GM19351 (cell line): Measurements from ENCODE around the gene TTC38.
A peak's percentile ranks its signal among the peaks of the same experiment; 100 is the strongest.

ENCODE experiments used
- ATAC-seq: cut with Tn5 transposase; IDR thresholded peaks from one replicate; pipeline ENCODE4 v1.9.1; 2021; ENCODE audit warnings: mild to moderate bottlenecking, moderate library complexity; ENCODE audit not compliant: unreplicated experiment

Gene TTC38

DNA sequence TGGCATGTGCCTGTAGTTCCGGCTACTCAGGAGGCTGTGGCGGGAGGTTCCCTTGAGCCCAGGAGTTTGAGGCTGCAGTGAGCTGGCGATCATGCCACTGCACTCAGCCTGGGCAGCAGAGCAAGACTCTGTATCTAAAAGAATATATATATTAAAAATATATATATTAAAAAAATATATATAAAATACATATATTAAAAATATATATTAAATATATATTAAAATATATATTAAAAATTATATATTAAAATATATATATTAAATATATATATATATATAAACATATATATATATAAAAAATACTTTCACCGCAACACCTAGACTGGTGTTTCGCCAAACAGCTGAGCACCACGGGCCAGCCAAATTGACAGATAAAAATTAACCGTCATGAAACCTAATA, 8.8 kb downstream of the TTC38 start:
- ATAC-seq, result no peak

DNA sequence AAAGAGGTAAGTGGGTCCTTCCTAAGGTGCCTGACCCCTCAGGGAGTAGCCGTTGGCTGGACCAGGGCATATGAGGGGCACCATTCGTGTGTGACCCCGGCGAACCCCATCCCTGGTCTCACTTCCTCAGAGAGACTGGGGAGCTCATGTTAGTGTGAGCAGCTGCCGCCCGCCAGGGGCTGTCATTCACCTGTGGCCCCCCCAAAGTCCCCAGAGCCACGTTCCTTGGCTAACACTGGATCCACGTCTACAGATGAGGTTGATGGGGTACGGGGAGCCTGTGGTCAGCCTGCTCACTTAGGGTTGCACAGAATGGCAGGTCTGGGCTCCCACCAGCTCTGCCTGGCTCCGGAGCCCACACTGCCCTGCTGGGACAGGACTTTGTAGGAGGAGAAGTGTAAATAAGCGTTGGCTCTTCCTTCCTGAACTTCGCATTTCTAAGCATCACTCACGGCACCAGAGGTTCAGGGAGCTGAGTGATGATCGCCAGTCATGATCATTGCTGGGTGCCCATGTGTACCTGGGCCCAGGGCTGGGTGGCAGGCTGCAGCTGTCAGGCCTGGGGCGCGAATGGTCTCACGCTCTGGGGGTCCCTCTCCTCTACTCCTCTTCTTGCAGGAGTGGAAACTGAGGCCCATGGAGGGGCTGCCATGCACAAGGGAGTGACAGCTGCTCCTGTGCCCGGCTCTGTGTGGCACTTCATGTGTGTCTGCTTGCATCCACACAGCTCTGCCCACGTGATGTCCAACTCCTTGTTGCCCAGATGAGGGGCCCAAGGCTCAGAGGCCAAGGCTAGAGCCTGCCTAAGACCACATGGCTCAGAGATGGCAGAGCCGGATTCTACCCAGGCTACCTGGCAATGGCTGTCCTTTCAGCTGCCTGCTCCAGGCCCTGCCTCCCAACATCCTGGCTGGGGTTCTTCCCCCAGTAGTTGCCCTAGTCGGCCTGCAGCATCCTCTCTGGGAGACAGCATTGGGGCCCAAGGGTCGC, 11.1 kb downstream of the TTC38 start:
- ATAC-seq, result no peak

GRCh38 chr22:46280063-46280817, 12.4 kb downstream of the TTC38 start:
- ATAC-seq, result no peak

- peak; percentile 45 for ATAC-seq
These were observed 13.3 kb downstream of the TTC38 start for GRCh38 chr22:46280999-46281623.

GRCh38 chr22:46281866-46282678, 14.3 kb downstream of the TTC38 start:
- ATAC-seq, result no peak

DNA sequence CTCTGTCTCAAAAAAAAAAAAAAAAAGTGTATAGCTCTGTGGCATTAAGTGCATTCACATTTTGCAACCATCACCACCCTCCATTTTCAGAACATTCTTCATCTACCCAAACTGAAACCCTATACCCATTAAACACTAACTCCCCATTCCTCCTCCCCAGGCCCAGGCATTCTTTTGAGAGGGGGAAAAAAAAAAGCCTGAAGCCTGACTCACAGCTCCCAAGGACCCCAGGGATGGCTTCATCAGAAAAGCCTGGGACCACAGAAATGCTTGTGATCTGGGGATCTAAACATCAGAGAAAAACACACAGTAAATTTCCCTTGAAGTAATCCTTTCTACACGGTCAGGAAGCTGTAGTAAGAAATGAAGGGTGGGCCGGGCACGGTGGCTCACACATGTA, 18.2 kb downstream of the TTC38 start:
- no peak for ATAC-seq

- ATAC-seq, result no peak
These were observed 19.4 kb downstream of the TTC38 start for GRCh38 chr22:46286941-46287872.

- ATAC-seq, result peak; percentile 90
These were observed 20.3 kb downstream of the TTC38 start for GRCh38 chr22:46287873-46288751.

DNA sequence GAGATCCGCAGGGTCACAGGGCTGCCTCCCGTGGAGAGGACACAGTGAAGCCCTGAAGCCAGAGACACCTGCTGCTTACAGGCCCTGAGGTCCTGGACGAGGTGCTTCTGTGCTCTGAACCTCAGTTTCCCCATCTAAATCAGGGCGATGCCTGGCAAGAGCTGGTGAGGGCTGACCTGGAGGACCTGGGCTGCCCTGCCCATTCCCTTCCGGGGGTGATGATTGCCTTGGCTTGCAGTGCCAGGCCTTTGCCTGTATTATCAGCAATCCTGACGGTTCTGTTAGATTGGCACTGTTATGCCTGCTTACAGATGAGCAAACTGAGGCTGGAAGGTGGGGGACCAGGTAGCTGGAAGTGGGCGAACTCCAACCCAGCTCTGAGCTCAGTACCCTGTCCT, 21.0 kb downstream of the TTC38 start:
- ATAC-seq, result no peak

DNA sequence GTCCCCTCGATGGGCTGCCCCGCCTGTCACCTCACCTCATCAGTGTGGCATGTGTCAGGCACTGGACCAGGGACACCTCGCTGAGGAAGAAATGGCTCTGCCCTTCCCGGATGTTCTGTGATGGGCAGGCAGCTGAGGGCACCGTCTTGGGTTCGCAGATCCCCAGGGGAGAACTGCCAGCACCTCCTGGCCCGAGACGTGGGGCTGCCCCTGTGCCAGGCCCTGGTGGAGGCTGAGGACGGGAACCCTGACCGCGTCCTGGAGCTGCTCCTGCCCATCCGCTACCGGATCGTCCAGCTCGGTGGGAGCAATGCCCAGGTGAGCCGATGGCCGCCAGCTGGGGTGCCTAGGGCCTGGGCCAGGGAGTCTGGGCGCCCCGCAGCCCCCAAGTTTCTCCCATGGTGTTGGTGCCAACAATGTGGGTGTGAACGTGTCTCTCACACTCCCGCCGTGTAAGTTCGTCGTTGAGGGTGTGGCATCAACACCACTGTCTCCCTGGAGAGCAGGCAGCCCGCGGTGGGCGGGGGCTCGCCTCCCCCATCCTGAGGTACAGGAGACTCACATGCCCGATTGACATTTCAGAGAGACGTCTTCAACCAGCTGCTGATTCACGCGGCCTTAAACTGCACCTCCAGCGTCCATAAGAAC, 21.6 kb downstream of the TTC38 start:
- no peak for ATAC-seq

GRCh38 chr22:46290121-46290842, 22.5 kb downstream of the TTC38 start:
- no peak for ATAC-seq

DNA sequence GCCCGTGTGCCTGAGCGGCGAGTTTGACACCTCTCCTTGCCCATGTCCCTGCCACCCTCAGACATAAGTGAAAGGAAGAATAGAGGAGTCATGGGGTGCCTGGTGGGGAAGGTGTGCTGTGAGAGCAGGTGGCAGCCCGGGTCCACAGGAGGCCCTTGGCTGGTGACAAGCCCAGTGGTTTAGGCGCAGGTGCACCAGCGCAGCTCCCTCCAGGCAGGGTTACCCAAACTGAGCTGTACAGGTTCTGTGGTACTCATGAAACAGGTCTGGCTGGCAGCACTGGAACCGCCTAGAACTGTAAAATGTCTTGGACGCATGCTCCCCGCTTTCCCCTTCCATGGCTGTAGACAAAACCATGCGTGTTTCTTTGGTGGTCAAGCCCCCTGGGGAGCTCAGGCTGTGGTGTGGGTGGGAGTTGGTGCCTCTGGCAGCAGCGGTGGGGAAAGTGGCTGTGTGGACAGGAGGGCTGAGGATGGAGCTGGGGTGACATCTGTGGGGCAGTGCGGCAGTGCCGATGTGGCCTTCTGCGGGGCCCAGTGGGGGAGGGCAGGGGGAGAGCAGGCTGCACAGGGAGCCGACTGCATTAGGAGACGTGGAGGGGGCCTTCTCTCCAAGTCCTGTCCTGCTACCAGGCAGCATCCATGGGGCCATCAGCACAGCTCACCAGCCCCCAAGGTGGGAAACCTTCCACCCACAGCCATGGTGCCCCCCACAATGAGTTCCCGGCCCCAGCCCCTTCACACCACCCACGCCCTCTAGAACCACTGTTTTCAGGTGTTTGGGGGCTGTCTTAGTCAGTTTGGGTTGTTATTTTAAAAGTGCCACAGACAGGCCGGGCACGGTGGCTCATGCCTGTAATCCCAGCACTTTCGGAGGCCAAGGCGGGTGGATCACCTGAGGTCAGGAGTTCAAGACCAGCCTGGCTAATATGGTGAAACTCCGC, 23.3 kb downstream of the TTC38 start:
- no peak for ATAC-seq

DNA sequence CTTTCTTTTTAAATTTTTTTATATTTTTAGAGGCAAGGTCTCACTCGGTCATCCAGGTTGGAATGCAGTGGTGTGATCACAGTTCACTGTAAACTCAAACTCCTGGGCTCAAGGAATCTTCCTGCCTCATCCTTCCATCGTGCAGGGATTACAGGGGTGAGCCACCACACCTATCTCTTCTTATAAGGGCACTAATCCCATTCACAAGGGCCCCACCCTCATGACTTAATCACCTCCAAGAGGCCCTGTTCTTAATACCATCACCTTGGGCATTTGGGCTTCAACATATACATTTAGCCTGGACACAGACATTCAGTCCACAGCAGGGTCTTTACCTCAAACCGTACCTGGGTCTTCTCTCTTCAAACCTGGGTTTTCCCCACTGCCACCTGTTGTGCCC, 24.4 kb downstream of the TTC38 start:
- ATAC-seq, result no peak

DNA sequence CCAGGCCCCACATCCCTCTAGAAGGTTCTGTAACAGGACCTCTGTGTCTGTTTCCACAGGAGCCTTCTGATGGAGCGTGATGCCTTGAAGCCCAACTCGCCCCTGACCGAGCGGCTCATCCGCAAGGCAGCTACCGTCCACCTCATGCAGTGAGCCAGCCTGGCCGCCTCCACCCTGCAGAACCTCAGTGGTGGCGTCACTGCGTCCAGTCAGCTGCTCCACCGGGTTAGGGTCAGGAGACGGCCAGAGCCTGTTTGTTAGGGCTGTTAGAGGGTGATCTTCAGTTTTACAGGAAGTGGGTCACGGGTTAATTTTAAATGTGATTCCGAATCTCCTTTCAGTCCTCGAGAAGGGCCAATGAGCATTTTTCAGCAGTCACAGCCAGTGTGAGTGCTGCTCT, 24.9 kb downstream of the TTC38 start:
- no peak for ATAC-seq

DNA sequence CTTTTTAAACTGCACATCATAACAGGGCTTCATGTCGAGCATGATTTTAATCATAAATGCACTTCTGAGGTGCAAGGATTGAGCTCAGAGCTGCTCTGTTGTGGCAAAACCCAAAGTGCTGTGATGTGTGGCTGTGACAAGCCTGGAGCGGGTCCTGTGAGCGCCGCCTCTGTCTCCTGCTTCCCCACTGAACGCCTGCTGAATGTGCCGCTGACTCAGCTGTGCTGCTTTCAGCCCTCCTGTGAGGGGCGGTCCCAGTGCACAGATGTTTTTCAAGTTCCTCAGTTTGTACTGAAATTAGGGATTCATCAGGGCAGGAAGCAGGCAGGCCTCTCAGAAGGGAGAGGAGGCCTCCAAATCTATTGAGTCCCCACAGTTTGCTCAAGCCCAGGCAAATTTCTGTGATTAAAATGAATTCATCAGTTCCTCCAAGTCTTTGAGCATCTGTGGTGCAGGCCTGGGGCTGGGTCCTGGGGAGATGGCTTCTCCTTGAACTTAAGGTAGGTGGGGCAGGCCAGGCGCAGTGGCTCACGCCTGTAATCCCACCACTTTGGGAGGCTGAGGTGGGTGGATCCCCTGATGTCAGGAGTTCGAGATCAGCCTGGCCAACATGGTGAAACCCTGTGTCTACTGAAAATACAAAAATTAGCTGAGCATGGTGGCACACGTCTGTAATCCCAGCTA, 25.9 kb downstream of the TTC38 start:
- no peak for ATAC-seq

DNA sequence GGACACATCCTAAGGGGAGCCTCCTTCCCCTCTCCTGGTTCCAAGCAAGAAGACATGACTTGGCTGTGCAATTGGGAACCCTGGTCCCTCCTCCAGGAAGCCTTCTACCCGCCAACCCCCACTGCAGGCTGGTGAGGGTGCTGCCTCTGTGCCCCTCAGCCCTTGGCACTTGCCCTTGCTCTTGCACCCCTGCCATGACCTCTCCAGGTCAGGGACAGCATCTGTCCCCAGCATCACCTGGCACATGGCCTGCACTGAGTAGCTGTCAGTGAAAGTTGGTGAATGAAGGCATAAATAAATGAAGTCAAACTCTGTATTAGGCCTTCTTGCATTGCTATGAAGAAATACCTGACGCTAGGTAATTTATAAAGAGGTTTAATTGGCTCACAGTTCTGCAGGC, 27.0 kb downstream of the TTC38 start:
- ATAC-seq, result no peak
